HG03196 (cell line): ENCODE results near the gene TRIM41.
"Not testable (repeated sequence)": the region's sequence is repeated elsewhere in the genome, so short reads cannot be mapped to it uniquely, and the experiment has no call there.

ENCODE experiments used
- ATAC-seq: cut with Tn5 transposase; IDR thresholded peaks from one replicate; pipeline ENCODE4 v1.9.1; 2021; ENCODE audit not compliant: unreplicated experiment

The TRIM41 gene

GRCh38 chr5:181223058-181223728, at the start of gene TRIM41:
Gene TRIM41, plus strand, starts transcription at chr5:181223281. Its CDS starts 719 bp downstream, at chr5:181224000.
- peak; percentile 62 for ATAC-seq

GRCh38 chr5:181173420-181174342, 49.4 kb upstream of the TRIM41 start:
- ATAC-seq, result no peak

GRCh38 chr5:181176254-181176952, 46.7 kb upstream of the TRIM41 start:
- no peak for ATAC-seq

GRCh38 chr5:181177559-181177958, 45.5 kb upstream of the TRIM41 start:
- not testable (repeated sequence) for ATAC-seq

- peak; percentile 50 for ATAC-seq
Measured at GRCh38 chr5:181181650-181182565, 41.2 kb upstream of the TRIM41 start.

- no peak for ATAC-seq
Measured at GRCh38 chr5:181182651-181183050, 40.4 kb upstream of the TRIM41 start.

GRCh38 chr5:181184845-181185216, 38.2 kb upstream of the TRIM41 start:
- ATAC-seq, result no peak

GRCh38 chr5:181185560-181185959, 37.5 kb upstream of the TRIM41 start:
- no peak for ATAC-seq

- no peak for ATAC-seq
Measured at GRCh38 chr5:181186022-181186421, 37.1 kb upstream of the TRIM41 start.

- no peak for ATAC-seq
Measured at GRCh38 chr5:181186986-181187499, 36.0 kb upstream of the TRIM41 start.

- no peak for ATAC-seq
Measured at GRCh38 chr5:181187500-181188213, 35.4 kb upstream of the TRIM41 start.

- no peak for ATAC-seq
Measured at GRCh38 chr5:181188700-181189362, 34.2 kb upstream of the TRIM41 start.

GRCh38 chr5:181189363-181189961, 33.6 kb upstream of the TRIM41 start:
- no peak for ATAC-seq

GRCh38 chr5:181189962-181190710, 32.9 kb upstream of the TRIM41 start:
- no peak for ATAC-seq

GRCh38 chr5:181190711-181191525, 32.2 kb upstream of the TRIM41 start:
- no peak for ATAC-seq

GRCh38 chr5:181191526-181192336, 31.4 kb upstream of the TRIM41 start:
- peak; percentile 50 for ATAC-seq
